Gastroesophageal sphincter (tissue), 4 donors: ENCODE results near the gene CAPN10. TPM values are rescaled to one million over a fixed set of nuclear protein-coding genes. Genes with fewer than 3 reads are reported as not detected.

Experiments used
- ATAC-seq: fragments of 150-250 bp; one replicate; pipeline ENCODE4 v1.9.1; 2016; ENCODE audit warnings: mild to moderate bottlenecking, moderate library complexity
- H3K27ac ChIP-seq, 4 donors: fragments of 200-600 bp; sonication (generic) in 3 of 4; 1 replicate in 3 of 4; 2 replicates in 1 of 4; pipeline ENCODE4 v1.5.1; 2016 to 2019
- H3K27me3 ChIP-seq: fragments of 200-600 bp; sonication (generic); one replicate; pipeline ENCODE4 v1.5.1; 2019
- H3K36me3 ChIP-seq, 2 donors: fragments of 200-600 bp; sonication (generic); one replicate each; pipeline ENCODE4 v1.5.1; 2019; ENCODE audit warnings: control low read depth in 1 of 2
- H3K4me1 ChIP-seq, 3 donors: fragments of 200-600 bp; sonication (generic); 1 replicate in 2 of 3; 2 replicates in 1 of 3; pipeline ENCODE4 v1.5.1; 2016 to 2019; ENCODE audit warnings: control low read depth in 2 of 3
- H3K4me3 ChIP-seq, 2 donors: fragments of 200-600 bp; sonication (generic); one replicate each; pipeline ENCODE4 v1.5.1; 2019; ENCODE audit warnings: mild to moderate bottlenecking in 1 of 2, moderate library complexity in 1 of 2
- H3K9me3 ChIP-seq, 3 donors: fragments of 200-600 bp; sonication (generic); one replicate each; pipeline ENCODE4 v1.5.1; 2017 to 2019; ENCODE audit warnings: control low read depth in 2 of 3
- EP300 ChIP-seq: sonication (generic); formaldehyde crosslinking; IDR thresholded peaks from one replicate; pipeline ENCODE4 v1.6.1; 2017; ENCODE audit warnings: antibody characterized with exemption, mild to moderate bottlenecking
- POLR2A ChIP-seq, 2 donors: fragments of 450-650 bp; IDR thresholded peaks; one replicate each; pipeline ENCODE4 v1.6.1; 2017; ENCODE audit warnings: antibody characterized with exemption in 2 of 2, mild to moderate bottlenecking in 2 of 2, moderate library complexity in 1 of 2
- POLR2AphosphoS5 ChIP-seq: sonication (generic); formaldehyde crosslinking; IDR thresholded peaks from one replicate; pipeline ENCODE4 v1.6.1; 2017; ENCODE audit warnings: antibody characterized with exemption
- WGBS, 2 donors: methylation state at CpG; one replicate each; pipeline ENCODE4 v1.1.5; 2018; ENCODE audit warnings: low coverage in 1 of 2; 5-methylcytosine and 5-hydroxymethylcytosine counted together
- total RNA-seq, 4 donors: library from RNA; depleted of rRNA; stranded (reverse); fragments of >200 nt; gene quantifications; one replicate each; pipeline ENCODE4 v1.1.0, GENCODE V29; 2016
- TF ChIP-seq, protein P1 (sequence below), 4 experiments: fragments of 200-600 bp in 2 of 4; fragments of 450-650 bp in 2 of 4; sonication (generic) in 1 of 4; IDR thresholded peaks; one replicate each; pipeline ENCODE4 v1.5.1; 2017 to 2019; ENCODE audit warnings: antibody characterized with exemption in 4 of 4, mild to moderate bottlenecking in 2 of 4, moderate library complexity in 2 of 4

The CAPN10 gene
- total RNA-seq, 4 donors from 2014 or later = 19.2 to 34.7 (median 23.2) TPM

GRCh38 chr2:240584486-240585031 is 2.0 kb upstream of the CAPN10 start:
- Histone ChIP-seq H3K4me1 (peaks cover 0 to 73% (median 30%) of the 10 kb centered on the region in 3 donors), H3K36me3 (peaks cover 0 to 14% of the 10 kb centered on the region in 2 donors), H3K9me3 (no peaks in the 10 kb centered on the region), H3K27ac (peak overlapping the region in 2 of 4 donors; percentile 35 to 91), H3K27me3 (no peaks in the 10 kb centered on the region), H3K4me3 (peak overlapping the region in 1 of 2 donors; percentile 70)
- TF ChIP-seq, protein P1, sequence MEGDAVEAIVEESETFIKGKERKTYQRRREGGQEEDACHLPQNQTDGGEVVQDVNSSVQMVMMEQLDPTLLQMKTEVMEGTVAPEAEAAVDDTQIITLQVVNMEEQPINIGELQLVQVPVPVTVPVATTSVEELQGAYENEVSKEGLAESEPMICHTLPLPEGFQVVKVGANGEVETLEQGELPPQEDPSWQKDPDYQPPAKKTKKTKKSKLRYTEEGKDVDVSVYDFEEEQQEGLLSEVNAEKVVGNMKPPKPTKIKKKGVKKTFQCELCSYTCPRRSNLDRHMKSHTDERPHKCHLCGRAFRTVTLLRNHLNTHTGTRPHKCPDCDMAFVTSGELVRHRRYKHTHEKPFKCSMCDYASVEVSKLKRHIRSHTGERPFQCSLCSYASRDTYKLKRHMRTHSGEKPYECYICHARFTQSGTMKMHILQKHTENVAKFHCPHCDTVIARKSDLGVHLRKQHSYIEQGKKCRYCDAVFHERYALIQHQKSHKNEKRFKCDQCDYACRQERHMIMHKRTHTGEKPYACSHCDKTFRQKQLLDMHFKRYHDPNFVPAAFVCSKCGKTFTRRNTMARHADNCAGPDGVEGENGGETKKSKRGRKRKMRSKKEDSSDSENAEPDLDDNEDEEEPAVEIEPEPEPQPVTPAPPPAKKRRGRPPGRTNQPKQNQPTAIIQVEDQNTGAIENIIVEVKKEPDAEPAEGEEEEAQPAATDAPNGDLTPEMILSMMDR (IDR thresholded peaks at IDR 0.05) = no peak
- TF ChIP-seq POLR2AphosphoS5 = no peak
- no peak for TF ChIP-seq EP300
- no peak for TF ChIP-seq POLR2A (IDR thresholded peaks at IDR 0.05)
- 68 to 80% methylated on average over 2 to 3 of the region's 4 CpGs for WGBS, 2 donors
- no peak for ATAC-seq

DNA sequence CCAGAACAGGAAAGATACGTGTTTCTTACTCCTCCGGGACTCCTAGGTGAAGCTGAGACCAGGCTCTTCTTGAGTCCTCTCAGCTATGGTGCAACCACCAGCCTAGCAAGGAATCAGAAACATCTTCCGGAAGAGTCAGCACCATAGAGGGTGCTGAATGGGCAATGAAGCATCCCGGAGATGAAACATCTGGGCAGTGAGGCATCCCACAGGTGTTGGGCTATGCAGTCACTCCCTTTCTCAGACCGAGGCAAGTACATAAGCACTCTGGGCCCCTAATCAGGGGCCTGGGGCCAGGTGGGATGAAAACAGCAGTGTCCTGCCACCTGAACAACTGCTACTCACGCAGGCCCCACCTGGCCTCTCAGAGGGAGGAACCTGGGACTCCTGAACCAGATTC is 1.4 kb upstream of the CAPN10 start:
- peak overlapping the region in 2 of 4 donors; percentile 91 for H3K27ac ChIP-seq
- WGBS, 2 donors = 93% methylated on average over 3 of the region's 6 CpGs; no CpG with 5 or more reads in 1 of the 2 donors
- ATAC-seq = no peak
- H3K4me3 ChIP-seq = peak overlapping the region in 1 of 2 donors; percentile 70
- no peaks in the 10 kb centered on the region for H3K27me3 ChIP-seq
- H3K36me3 ChIP-seq = peaks cover 0 to 19% of the 10 kb centered on the region in 2 donors
- no peaks in the 10 kb centered on the region for H3K9me3 ChIP-seq
- TF ChIP-seq EP300 (no peak), POLR2AphosphoS5 (no peak), POLR2A (IDR thresholded peaks at IDR 0.05) (no peak)
- TF ChIP-seq, protein P1 (IDR thresholded peaks at IDR 0.05) = no peak
- peaks cover 0 to 67% (median 27%) of the 10 kb centered on the region in 3 donors for H3K4me1 ChIP-seq

DNA sequence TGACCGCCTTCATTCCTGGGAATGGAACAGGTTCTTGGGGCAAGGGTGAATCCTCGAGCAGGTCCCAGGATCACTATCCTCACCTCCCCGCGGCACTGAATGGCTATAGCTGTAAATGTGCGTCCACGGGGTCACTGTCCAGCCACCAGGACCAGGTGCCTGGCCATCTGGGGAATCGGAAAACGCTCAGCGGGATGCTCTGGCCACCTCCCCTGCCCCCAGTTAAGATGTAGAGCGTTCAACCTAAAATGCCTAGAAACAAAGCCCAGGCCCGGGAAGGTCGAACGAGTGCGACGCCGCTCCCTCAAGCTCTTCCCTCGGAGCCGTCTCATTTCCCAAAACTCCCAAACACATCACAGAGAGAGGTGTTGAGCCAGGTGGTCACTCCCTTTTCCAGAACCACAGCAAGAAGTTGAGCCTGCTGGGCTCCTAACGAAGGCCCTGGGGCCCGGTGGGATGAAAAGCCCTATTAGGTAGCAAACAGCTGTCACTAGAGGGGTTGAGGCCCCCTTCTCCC is 795 bp upstream of the CAPN10 start:
- peaks cover 0 to 61% (median 27%) of the 10 kb centered on the region in 3 donors for H3K4me1 ChIP-seq
- peaks cover 0 to 23% of the 10 kb centered on the region in 2 donors for H3K36me3 ChIP-seq
- H3K9me3 ChIP-seq = no peaks in the 10 kb centered on the region
- H3K27ac ChIP-seq = peak overlapping the region; percentile 85 to 93 (median 91)
- H3K27me3 ChIP-seq = no peaks in the 10 kb centered on the region
- H3K4me3 ChIP-seq = peak overlapping the region; percentile 55 to 70
- 0% methylated on average over 9 of the region's 20 CpGs; no CpG with 5 or more reads in 1 of the 2 donors for WGBS, 2 donors
- TF ChIP-seq POLR2AphosphoS5 = no peak
- no peak for TF ChIP-seq POLR2A (IDR thresholded peaks at IDR 0.05)
- no peak for TF ChIP-seq EP300
- TF ChIP-seq, protein P1 (IDR thresholded peaks at IDR 0.05) = no peak
- no peak for ATAC-seq

GRCh38 chr2:240586919-240587800 is 626 bp downstream of the CAPN10 start:
- WGBS, 2 donors = 0% methylated on average over 1 of the region's 62 CpGs; no CpG with 5 or more reads in 1 of the 2 donors

GRCh38 chr2:240588006-240588655 is 1.6 kb downstream of the CAPN10 start:
- ATAC-seq = no peak
- H3K27me3 ChIP-seq = no peaks in the 10 kb centered on the region
- peaks cover 0 to 40% of the 10 kb centered on the region in 2 donors for H3K36me3 ChIP-seq
- 71% methylated on average over 4 to 10 of the region's 10 CpGs for WGBS, 2 donors
- H3K4me3 ChIP-seq = peak overlapping the region in 1 of 2 donors; percentile 70
- peaks cover 0 to 54% (median 27%) of the 10 kb centered on the region in 3 donors for H3K4me1 ChIP-seq
- TF ChIP-seq, protein P1 (IDR thresholded peaks at IDR 0.05) = no peak
- TF ChIP-seq POLR2AphosphoS5 (no peak), POLR2A (IDR thresholded peaks at IDR 0.05) (no peak), EP300 (no peak)
- H3K9me3 ChIP-seq = no peaks in the 10 kb centered on the region
- H3K27ac ChIP-seq = no peak overlapping the region

More at GRCh38 chr2:240586919-240587800, 626 bp downstream of the CAPN10 start:
- no peaks in the 10 kb centered on the region for H3K27me3 ChIP-seq
- peak overlapping the region; percentile 0 to 93 (median 91) for H3K27ac ChIP-seq
- peaks cover 0 to 60% (median 27%) of the 10 kb centered on the region in 3 donors for H3K4me1 ChIP-seq
- H3K36me3 ChIP-seq = peaks cover 0 to 30% of the 10 kb centered on the region in 2 donors
- TF ChIP-seq EP300 (no peak), POLR2A (IDR thresholded peaks at IDR 0.05) (no peak), POLR2AphosphoS5 (no peak)
- peak; percentile 32 for ATAC-seq
- no peaks in the 10 kb centered on the region for H3K9me3 ChIP-seq
- peak overlapping the region; percentile 55 to 70 for H3K4me3 ChIP-seq
